ENCODE data around the gene TYSND1.

- no peak for TF ChIP-seq ZNF660 (CRISPR knock-in tag; IDR thresholded peaks at IDR 0.05; ENCODE audit: borderline replicate concordance, low read depth)
- no peak for TF ChIP-seq CSRNP2 (CRISPR knock-in tag; conservative IDR thresholded peaks at IDR 0.05; ENCODE audit: low read depth)
- no peak for TF ChIP-seq IRF1 (CRISPR knock-in tag; IDR thresholded peaks at IDR 0.05; ENCODE audit: low read depth)
Observed at GRCh38 chr10:70114902-70115301, 31.6 kb downstream of the TYSND1 start.

Data from HepG2 (cell line).